WTC11 (cell line): Measurements from ENCODE around the gene FBXO41. TPM values are rescaled to one million over a fixed set of nuclear protein-coding genes. Genes with fewer than 3 reads are reported as not detected.

Experiments
- ATF1 ChIP-seq: sonication (generic); formaldehyde crosslinking; IDR thresholded peaks from 2 replicates; pipeline ENCODE4 v1.8.1; 2023; ENCODE audit warnings: mild to moderate bottlenecking, moderate library complexity, missing genetic modification reagents
- ATF6 ChIP-seq: sonication (generic); formaldehyde crosslinking; IDR thresholded peaks from 2 replicates; pipeline ENCODE4 v1.8.1; 2023; ENCODE audit warnings: mild to moderate bottlenecking, missing genetic modification reagents
- E2F1 ChIP-seq: sonication (generic); formaldehyde crosslinking; IDR thresholded peaks from 2 replicates; pipeline ENCODE4 v1.8.0; 2022; ENCODE audit warnings: mild to moderate bottlenecking, missing genetic modification reagents
- ESRRA ChIP-seq: sonication (generic); formaldehyde crosslinking; IDR thresholded peaks from 2 replicates; pipeline ENCODE4 v1.8.1; 2022; ENCODE audit warnings: mild to moderate bottlenecking, missing genetic modification reagents, borderline replicate concordance
- FOXP4 ChIP-seq: sonication (generic); formaldehyde crosslinking; IDR thresholded peaks from 2 replicates; pipeline ENCODE4 v1.8.0; 2022; ENCODE audit warnings: mild to moderate bottlenecking, missing genetic modification reagents
- GABPB1 ChIP-seq: sonication (generic); formaldehyde crosslinking; IDR thresholded peaks from 2 replicates; pipeline ENCODE4 v1.8.1; 2023; ENCODE audit warnings: mild to moderate bottlenecking, missing genetic modification reagents
- GTF2I ChIP-seq: fragments of 250-450 bp; sonication (Bioruptor Pico); conservative IDR thresholded peaks from 2 replicates; pipeline ENCODE4 v1.4.0; 2021; ENCODE audit warnings: mild to moderate bottlenecking
- IRF2 ChIP-seq: sonication (generic); formaldehyde crosslinking; IDR thresholded peaks from 2 replicates; pipeline ENCODE4 v1.8.0; 2022; ENCODE audit warnings: low read depth, missing genetic modification reagents, borderline replicate concordance
- JAZF1 ChIP-seq: fragments of 250-450 bp; sonication (Bioruptor Pico); IDR thresholded peaks from 2 replicates; pipeline ENCODE4 v1.9.0; 2021; ENCODE audit warnings: moderate library complexity, mild to moderate bottlenecking, inconsistent platforms
- JUN ChIP-seq: sonication (generic); formaldehyde crosslinking; IDR thresholded peaks from 2 replicates; pipeline ENCODE4 v1.8.0; 2023; ENCODE audit warnings: mild to moderate bottlenecking, missing genetic modification reagents
- KAT7 ChIP-seq: sonication (generic); formaldehyde crosslinking; IDR thresholded peaks from 2 replicates; pipeline ENCODE4 v1.8.1; 2023; ENCODE audit warnings: missing genetic modification reagents, mild to moderate bottlenecking, borderline replicate concordance
- MLX ChIP-seq: sonication (generic); formaldehyde crosslinking; IDR thresholded peaks from 2 replicates; pipeline ENCODE4 v1.8.1; 2023; ENCODE audit warnings: mild to moderate bottlenecking, missing genetic modification reagents, moderate library complexity
- NFE2L1 ChIP-seq: sonication (generic); formaldehyde crosslinking; IDR thresholded peaks from 2 replicates; pipeline ENCODE4 v1.8.1; 2023; ENCODE audit warnings: missing genetic modification reagents
- OVOL2 ChIP-seq: fragments of 250-450 bp; sonication (Bioruptor Pico); IDR thresholded peaks from 2 replicates; pipeline ENCODE4 v1.9.0; 2021; ENCODE audit warnings: mild to moderate bottlenecking, borderline replicate concordance
- RELA ChIP-seq: sonication (generic); formaldehyde crosslinking; IDR thresholded peaks from 2 replicates; pipeline ENCODE4 v1.8.1; 2022; ENCODE audit warnings: missing genetic modification reagents, mild to moderate bottlenecking, borderline replicate concordance
- SMAD3 ChIP-seq: sonication (generic); formaldehyde crosslinking; IDR thresholded peaks from 2 replicates; pipeline ENCODE4 v1.8.0; 2022; ENCODE audit warnings: missing genetic modification reagents, mild to moderate bottlenecking, borderline replicate concordance
- TCF7 ChIP-seq: sonication (generic); formaldehyde crosslinking; IDR thresholded peaks from 2 replicates; pipeline ENCODE4 v1.8.0; 2022; ENCODE audit warnings: mild to moderate bottlenecking, low read depth, missing genetic modification reagents, moderate library complexity
- USF2 ChIP-seq: sonication (generic); formaldehyde crosslinking; IDR thresholded peaks from 2 replicates; pipeline ENCODE4 v1.8.1; 2023; ENCODE audit warnings: mild to moderate bottlenecking, missing genetic modification reagents, moderate library complexity
- ZBTB21 ChIP-seq: sonication (generic); formaldehyde crosslinking; IDR thresholded peaks from 2 replicates; pipeline ENCODE4 v1.8.1; 2023; ENCODE audit warnings: mild to moderate bottlenecking, missing genetic modification reagents, borderline replicate concordance
- ZNF138 ChIP-seq: sonication (generic); formaldehyde crosslinking; conservative IDR thresholded peaks from 2 replicates; pipeline ENCODE4 v1.8.1; 2022; ENCODE audit warnings: mild to moderate bottlenecking, moderate library complexity, missing genetic modification reagents
- ZNF219 ChIP-seq: sonication (generic); formaldehyde crosslinking; IDR thresholded peaks from 2 replicates; pipeline ENCODE4 v1.8.0; 2023; ENCODE audit warnings: missing genetic modification reagents, mild to moderate bottlenecking, borderline replicate concordance
- ZNF232 ChIP-seq: sonication (generic); formaldehyde crosslinking; IDR thresholded peaks from 2 replicates; pipeline ENCODE4 v1.8.0; 2022; ENCODE audit warnings: mild to moderate bottlenecking, missing genetic modification reagents
- ZNF263 ChIP-seq: sonication (generic); formaldehyde crosslinking; IDR thresholded peaks from 2 replicates; pipeline ENCODE4 v1.8.1; 2022; ENCODE audit warnings: low read depth, mild to moderate bottlenecking, moderate library complexity, missing genetic modification reagents
- ZNF281 ChIP-seq: sonication (generic); formaldehyde crosslinking; IDR thresholded peaks from 2 replicates; pipeline ENCODE4 v1.8.0; 2023; ENCODE audit warnings: mild to moderate bottlenecking, missing genetic modification reagents
- ZNF317 ChIP-seq: sonication (generic); formaldehyde crosslinking; IDR thresholded peaks from 2 replicates; pipeline ENCODE4 v1.8.1; 2023; ENCODE audit warnings: low read depth, mild to moderate bottlenecking, moderate library complexity, missing genetic modification reagents, borderline replicate concordance
- ZNF416 ChIP-seq: fragments of 250-450 bp; sonication (Bioruptor Pico); IDR thresholded peaks from 2 replicates; pipeline ENCODE4 v1.9.0; 2021; ENCODE audit warnings: mild to moderate bottlenecking, inconsistent platforms
- ZNF512 ChIP-seq: sonication (generic); formaldehyde crosslinking; IDR thresholded peaks from 2 replicates; pipeline ENCODE4 v1.8.1; 2022; ENCODE audit warnings: missing genetic modification reagents, borderline replicate concordance
- ZNF671 ChIP-seq: fragments of 250-450 bp; sonication (Bioruptor Pico); IDR thresholded peaks from 2 replicates; pipeline ENCODE4 v1.8.0; 2021; ENCODE audit warnings: mild to moderate bottlenecking
- total RNA-seq: library from RNA; stranded (reverse); gene quantifications from 3 replicates; pipeline ENCODE4 v1.2.3, GENCODE V29; 2021

FBXO41 gene
- total RNA-seq, 1 experiment from 2014 or later = 19.2 TPM

- TF ChIP-seq RELA (CRISPR knock-in tag) (no peak), ZNF317 (CRISPR knock-in tag) (no peak; the same call in 1 of the 2 replicates), ATF1 (CRISPR knock-in tag) (no peak), GABPB1 (CRISPR knock-in tag) (0 out of 2 replicates have a peak, but pooled peaks have one; percentile 13), ZNF232 (CRISPR knock-in tag) (peak; percentile 29; the same call in 1 of the 2 replicates), ZBTB21 (peak; percentile 51; the same call in 1 of the 2 replicates), USF2 (CRISPR knock-in tag) (no peak), JUN (CRISPR knock-in tag) (peak; percentile 86; the same call in 1 of the 2 replicates), E2F1 (CRISPR knock-in tag) (no peak), ESRRA (CRISPR knock-in tag) (no peak), IRF2 (CRISPR knock-in tag) (peak; percentile 85; the same call in 1 of the 2 replicates), OVOL2 (CRISPR knock-in tag) (no peak), JAZF1 (CRISPR knock-in tag) (no peak), ZNF263 (CRISPR knock-in tag) (no peak), KAT7 (CRISPR knock-in tag) (no peak), ATF6 (CRISPR knock-in tag) (no peak), ZNF416 (CRISPR knock-in tag) (no peak), FOXP4 (CRISPR knock-in tag) (peak; percentile 54; the same call in 1 of the 2 replicates), ZNF138 (CRISPR knock-in tag) (no peak; the same call in 1 of the 2 replicates), TCF7 (CRISPR knock-in tag) (no peak), ZNF512 (CRISPR knock-in tag) (no peak), ZNF281 (CRISPR knock-in tag) (peak; percentile 69; the same call in 1 of the 2 replicates), GTF2I (CRISPR knock-in tag) (no peak), ZNF671 (CRISPR knock-in tag) (no peak), NFE2L1 (CRISPR knock-in tag) (peak; percentile 63; the same call in 1 of the 2 replicates), ZNF219 (CRISPR knock-in tag) (no peak), MLX (CRISPR knock-in tag) (no peak), SMAD3 (CRISPR knock-in tag) (peak; percentile 40; the same call in 1 of the 2 replicates)
These were observed 6.8 kb upstream of the FBXO41 start (continued) for GRCh38 chr2:73291093-73291460.
